Gastroesophageal sphincter (tissue), 4 donors: ENCODE measurements around the gene SELENOO. TPM values are rescaled to one million over a fixed set of nuclear protein-coding genes. Genes with fewer than 3 reads are reported as not detected.

ENCODE experiments used
- ATAC-seq: fragments of 150-250 bp; one replicate; pipeline ENCODE4 v1.9.1; 2016; ENCODE audit warnings: mild to moderate bottlenecking, moderate library complexity
- H3K27ac ChIP-seq, 4 donors: fragments of 200-600 bp; sonication (generic) in 3 of 4; 1 replicate in 3 of 4; 2 replicates in 1 of 4; pipeline ENCODE4 v1.5.1; 2016 to 2019
- H3K27me3 ChIP-seq: fragments of 200-600 bp; sonication (generic); one replicate; pipeline ENCODE4 v1.5.1; 2019
- H3K36me3 ChIP-seq, 2 donors: fragments of 200-600 bp; sonication (generic); one replicate each; pipeline ENCODE4 v1.5.1; 2019; ENCODE audit warnings: control low read depth in 1 of 2
- H3K4me1 ChIP-seq, 3 donors: fragments of 200-600 bp; sonication (generic); 1 replicate in 2 of 3; 2 replicates in 1 of 3; pipeline ENCODE4 v1.5.1; 2016 to 2019; ENCODE audit warnings: control low read depth in 2 of 3
- H3K4me3 ChIP-seq, 2 donors: fragments of 200-600 bp; sonication (generic); one replicate each; pipeline ENCODE4 v1.5.1; 2019; ENCODE audit warnings: mild to moderate bottlenecking in 1 of 2, moderate library complexity in 1 of 2
- H3K9me3 ChIP-seq, 3 donors: fragments of 200-600 bp; sonication (generic); one replicate each; pipeline ENCODE4 v1.5.1; 2017 to 2019; ENCODE audit warnings: control low read depth in 2 of 3
- CTCF ChIP-seq, 4 experiments: fragments of 200-600 bp in 2 of 4; fragments of 450-650 bp in 2 of 4; sonication (generic) in 1 of 4; IDR thresholded peaks; one replicate each; pipeline ENCODE4 v1.5.1; 2017 to 2019; ENCODE audit warnings: antibody characterized with exemption in 4 of 4, mild to moderate bottlenecking in 2 of 4, moderate library complexity in 2 of 4
- EP300 ChIP-seq: sonication (generic); formaldehyde crosslinking; IDR thresholded peaks from one replicate; pipeline ENCODE4 v1.6.1; 2017; ENCODE audit warnings: antibody characterized with exemption, mild to moderate bottlenecking
- POLR2A ChIP-seq, 2 donors: fragments of 450-650 bp; IDR thresholded peaks; one replicate each; pipeline ENCODE4 v1.6.1; 2017; ENCODE audit warnings: antibody characterized with exemption in 2 of 2, mild to moderate bottlenecking in 2 of 2, moderate library complexity in 1 of 2
- POLR2AphosphoS5 ChIP-seq: sonication (generic); formaldehyde crosslinking; IDR thresholded peaks from one replicate; pipeline ENCODE4 v1.6.1; 2017; ENCODE audit warnings: antibody characterized with exemption
- WGBS, 2 donors: methylation state at CpG; one replicate each; pipeline ENCODE4 v1.1.5; 2018; ENCODE audit warnings: low coverage in 1 of 2; 5-methylcytosine and 5-hydroxymethylcytosine counted together
- total RNA-seq, 4 donors: library from RNA; depleted of rRNA; stranded (reverse); fragments of >200 nt; gene quantifications; one replicate each; pipeline ENCODE4 v1.1.0, GENCODE V29; 2016

Gene SELENOO
- total RNA-seq, 4 donors from 2014 or later, result 19.9 to 42.6 (median 27.3) TPM

DNA sequence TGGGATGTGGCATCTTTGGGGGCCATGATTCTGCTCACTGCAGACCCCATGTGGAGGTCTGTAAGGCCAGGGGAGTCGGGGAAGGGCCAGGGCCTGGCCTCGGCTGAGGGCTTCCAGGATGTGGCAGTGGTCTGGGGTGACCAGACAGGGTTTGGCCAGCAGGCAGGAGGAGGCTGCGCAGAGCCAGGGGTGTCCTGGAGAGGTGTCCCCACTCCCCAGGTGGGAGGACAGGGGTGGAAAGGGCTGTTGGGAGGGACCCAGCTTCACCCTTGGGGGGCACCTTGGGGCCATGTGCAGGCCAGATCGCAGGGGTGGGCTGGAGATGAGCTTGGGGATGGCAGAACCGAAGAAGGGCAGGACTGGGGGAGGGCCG, 26.8 kb upstream of the SELENOO start:
- no CpG with 5 or more reads among the region's 6 CpGs for WGBS, 2 donors

GRCh38 chr22:50174382-50175190, 26.2 kb upstream of the SELENOO start:
- no peak overlapping the region for H3K4me3 ChIP-seq
- TF ChIP-seq CTCF (IDR thresholded peaks at IDR 0.05) (no peak), POLR2A (IDR thresholded peaks at IDR 0.05) (no peak), POLR2AphosphoS5 (no peak), EP300 (no peak)
- no peaks in the 10 kb centered on the region for H3K36me3 ChIP-seq
- no peaks in the 10 kb centered on the region for H3K9me3 ChIP-seq
- no peak for ATAC-seq
- H3K27me3 ChIP-seq, result peaks cover 94% of the 10 kb centered on the region
- H3K4me1 ChIP-seq, result peaks cover 0 to 13% (median 4%) of the 10 kb centered on the region in 3 donors
- no CpG with 5 or more reads among the region's 27 CpGs for WGBS, 2 donors
- H3K27ac ChIP-seq, result no peak overlapping the region

More for the DNA sequence above, 26.8 kb upstream of the SELENOO start:
- H3K4me1 ChIP-seq, result peaks cover 0 to 19% (median 4%) of the 10 kb centered on the region in 3 donors
- TF ChIP-seq POLR2A (IDR thresholded peaks at IDR 0.05) (no peak), POLR2AphosphoS5 (no peak), CTCF (IDR thresholded peaks at IDR 0.05) (no peak), EP300 (no peak)
- no peaks in the 10 kb centered on the region for H3K36me3 ChIP-seq
- H3K9me3 ChIP-seq, result no peaks in the 10 kb centered on the region
- H3K27me3 ChIP-seq, result peaks cover 94% of the 10 kb centered on the region
- ATAC-seq, result no peak
- H3K4me3 ChIP-seq, result no peak overlapping the region
- H3K27ac ChIP-seq, result no peak overlapping the region

GRCh38 chr22:50175191-50175461, 25.7 kb upstream of the SELENOO start:
- Histone ChIP-seq H3K4me1 (peaks cover 0 to 8% (median 4%) of the 10 kb centered on the region in 3 donors), H3K9me3 (no peaks in the 10 kb centered on the region), H3K36me3 (no peaks in the 10 kb centered on the region), H3K27ac (no peak overlapping the region), H3K27me3 (peaks cover 94% of the 10 kb centered on the region), H3K4me3 (no peak overlapping the region)
- ATAC-seq, result no peak
- 67% methylated on average over 1 of the region's 6 CpGs; no CpG with 5 or more reads in 1 of the 2 donors for WGBS, 2 donors
- TF ChIP-seq CTCF (IDR thresholded peaks at IDR 0.05) (no peak), EP300 (no peak), POLR2AphosphoS5 (no peak), POLR2A (IDR thresholded peaks at IDR 0.05) (no peak)

- no peaks in the 10 kb centered on the region for H3K36me3 ChIP-seq
- H3K4me1 ChIP-seq, result peaks cover 0 to 2% (median 0%) of the 10 kb centered on the region in 3 donors
- no peak overlapping the region for H3K4me3 ChIP-seq
- no CpG with 5 or more reads among the region's 27 CpGs for WGBS, 2 donors
- no peak for TF ChIP-seq CTCF (IDR thresholded peaks at IDR 0.05)
- no peak for TF ChIP-seq POLR2A (IDR thresholded peaks at IDR 0.05)
- TF ChIP-seq POLR2AphosphoS5, result no peak
- no peak for TF ChIP-seq EP300
- ATAC-seq, result no peak
- no peaks in the 10 kb centered on the region for H3K9me3 ChIP-seq
- H3K27ac ChIP-seq, result no peak overlapping the region
- H3K27me3 ChIP-seq, result peaks cover 97% of the 10 kb centered on the region
Measured at GRCh38 chr22:50175921-50176849, 24.6 kb upstream of the SELENOO start.
